SK-N-SH (cell line): ENCODE results near the gene FBXO10.

ENCODE experiments used
- CHD2 ChIP-seq: fragments of 150-350 bp; IDR thresholded peaks from 2 replicates; pipeline ENCODE4 v1.6.1; 2018; ENCODE audit warnings: low read length; ENCODE audit not compliant: partially characterized antibody
- FOXJ3 ChIP-seq: sonication (generic); formaldehyde crosslinking; IDR thresholded peaks from 2 replicates; pipeline ENCODE4 v1.5.1; 2020; ENCODE audit warnings: mild to moderate bottlenecking, missing genetic modification reagents
- FOXM1 ChIP-seq: IDR thresholded peaks from 2 replicates; pipeline ENCODE4 v1.4.0; 2012; ENCODE audit warnings: low read depth, mild to moderate bottlenecking
- GATA2 ChIP-seq: sonication (generic); formaldehyde crosslinking; IDR thresholded peaks from 2 replicates; pipeline ENCODE4 v1.5.0; 2020; ENCODE audit warnings: mild to moderate bottlenecking, missing genetic modification reagents
- POLR2AphosphoS5 ChIP-seq: IDR thresholded peaks from 2 replicates; pipeline ENCODE4 v1.6.1; 2012; ENCODE audit warnings: low read depth, low read length
- RXRA ChIP-seq: IDR thresholded peaks from 2 replicates; pipeline ENCODE4 v1.4.0; 2012; ENCODE audit warnings: low read depth, mild to moderate bottlenecking, borderline replicate concordance
- SIN3A ChIP-seq: IDR thresholded peaks from 2 replicates; pipeline ENCODE4 v1.6.1; 2012; ENCODE audit warnings: low read depth, mild to moderate bottlenecking, low read length, moderate library complexity, borderline replicate concordance
- TAF1 ChIP-seq: IDR thresholded peaks from 2 replicates; pipeline ENCODE4 v1.6.1; 2012; ENCODE audit warnings: low read depth, mild to moderate bottlenecking, low read length, moderate library complexity, borderline replicate concordance
- TF ChIP-seq, protein P1 (sequence below): IDR thresholded peaks from 2 replicates; pipeline ENCODE4 v1.6.1; 2012; ENCODE audit warnings: mild to moderate bottlenecking, low read depth, low read length, moderate library complexity
- TF ChIP-seq, protein P2 (sequence below): fragments of 200-600 bp; sonication (generic); IDR thresholded peaks from 2 replicates; pipeline ENCODE4 v1.6.1; 2017; ENCODE audit warnings: antibody characterized with exemption, mild to moderate bottlenecking, moderate library complexity
- TF ChIP-seq, protein P3 (sequence below): IDR thresholded peaks from 2 replicates; pipeline ENCODE4 v1.4.0; 2012; ENCODE audit warnings: low read depth, borderline replicate concordance

DNA sequence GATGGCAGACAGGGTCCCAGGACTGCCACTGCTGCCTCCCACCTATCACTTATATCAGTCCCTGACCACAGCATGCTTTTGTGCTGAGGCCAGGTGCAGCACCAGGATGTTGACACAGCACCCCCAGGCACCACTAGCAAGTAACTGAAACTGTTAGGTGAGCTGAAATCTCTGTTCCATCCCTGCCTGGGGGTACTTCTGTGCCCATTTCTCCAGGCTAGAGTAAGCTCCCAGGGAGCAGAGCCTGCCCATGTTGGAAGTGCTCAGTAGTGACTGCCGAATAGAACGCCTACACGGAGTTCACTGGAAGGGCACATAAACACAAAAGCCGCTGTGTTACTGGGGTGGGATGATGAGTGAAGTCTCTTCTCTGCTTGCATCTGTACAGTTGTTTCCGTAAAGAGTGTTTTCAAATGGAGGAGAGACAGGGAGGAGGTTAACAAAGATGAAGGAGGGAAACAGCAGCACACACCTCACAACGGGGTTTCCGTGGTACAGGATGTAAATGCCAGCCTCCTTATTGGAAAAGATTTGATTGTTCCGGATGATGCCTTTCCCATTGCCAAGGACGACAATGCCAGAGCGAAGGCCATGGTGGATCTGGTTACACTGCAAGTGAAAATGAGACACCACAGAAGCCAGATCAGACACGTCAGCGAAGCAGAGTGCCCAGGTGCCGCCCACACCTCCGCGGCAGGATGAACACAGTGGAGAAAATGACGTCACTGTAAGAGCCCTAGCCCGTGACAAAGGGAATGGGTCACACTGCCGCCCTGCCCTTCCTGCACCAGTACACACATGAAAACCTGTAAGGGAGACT lies 47.3 kb downstream of the FBXO10 start:
- TF ChIP-seq POLR2AphosphoS5 (no peak), TAF1 (no peak), CHD2 (no peak), FOXJ3 (CRISPR knock-in tag) (no peak), SIN3A (no peak), FOXM1 (no peak), RXRA (no peak), GATA2 (CRISPR knock-in tag) (no peak)
- TF ChIP-seq, protein P1, sequence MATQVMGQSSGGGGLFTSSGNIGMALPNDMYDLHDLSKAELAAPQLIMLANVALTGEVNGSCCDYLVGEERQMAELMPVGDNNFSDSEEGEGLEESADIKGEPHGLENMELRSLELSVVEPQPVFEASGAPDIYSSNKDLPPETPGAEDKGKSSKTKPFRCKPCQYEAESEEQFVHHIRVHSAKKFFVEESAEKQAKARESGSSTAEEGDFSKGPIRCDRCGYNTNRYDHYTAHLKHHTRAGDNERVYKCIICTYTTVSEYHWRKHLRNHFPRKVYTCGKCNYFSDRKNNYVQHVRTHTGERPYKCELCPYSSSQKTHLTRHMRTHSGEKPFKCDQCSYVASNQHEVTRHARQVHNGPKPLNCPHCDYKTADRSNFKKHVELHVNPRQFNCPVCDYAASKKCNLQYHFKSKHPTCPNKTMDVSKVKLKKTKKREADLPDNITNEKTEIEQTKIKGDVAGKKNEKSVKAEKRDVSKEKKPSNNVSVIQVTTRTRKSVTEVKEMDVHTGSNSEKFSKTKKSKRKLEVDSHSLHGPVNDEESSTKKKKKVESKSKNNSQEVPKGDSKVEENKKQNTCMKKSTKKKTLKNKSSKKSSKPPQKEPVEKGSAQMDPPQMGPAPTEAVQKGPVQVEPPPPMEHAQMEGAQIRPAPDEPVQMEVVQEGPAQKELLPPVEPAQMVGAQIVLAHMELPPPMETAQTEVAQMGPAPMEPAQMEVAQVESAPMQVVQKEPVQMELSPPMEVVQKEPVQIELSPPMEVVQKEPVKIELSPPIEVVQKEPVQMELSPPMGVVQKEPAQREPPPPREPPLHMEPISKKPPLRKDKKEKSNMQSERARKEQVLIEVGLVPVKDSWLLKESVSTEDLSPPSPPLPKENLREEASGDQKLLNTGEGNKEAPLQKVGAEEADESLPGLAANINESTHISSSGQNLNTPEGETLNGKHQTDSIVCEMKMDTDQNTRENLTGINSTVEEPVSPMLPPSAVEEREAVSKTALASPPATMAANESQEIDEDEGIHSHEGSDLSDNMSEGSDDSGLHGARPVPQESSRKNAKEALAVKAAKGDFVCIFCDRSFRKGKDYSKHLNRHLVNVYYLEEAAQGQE, result no peak
- TF ChIP-seq, protein P2, sequence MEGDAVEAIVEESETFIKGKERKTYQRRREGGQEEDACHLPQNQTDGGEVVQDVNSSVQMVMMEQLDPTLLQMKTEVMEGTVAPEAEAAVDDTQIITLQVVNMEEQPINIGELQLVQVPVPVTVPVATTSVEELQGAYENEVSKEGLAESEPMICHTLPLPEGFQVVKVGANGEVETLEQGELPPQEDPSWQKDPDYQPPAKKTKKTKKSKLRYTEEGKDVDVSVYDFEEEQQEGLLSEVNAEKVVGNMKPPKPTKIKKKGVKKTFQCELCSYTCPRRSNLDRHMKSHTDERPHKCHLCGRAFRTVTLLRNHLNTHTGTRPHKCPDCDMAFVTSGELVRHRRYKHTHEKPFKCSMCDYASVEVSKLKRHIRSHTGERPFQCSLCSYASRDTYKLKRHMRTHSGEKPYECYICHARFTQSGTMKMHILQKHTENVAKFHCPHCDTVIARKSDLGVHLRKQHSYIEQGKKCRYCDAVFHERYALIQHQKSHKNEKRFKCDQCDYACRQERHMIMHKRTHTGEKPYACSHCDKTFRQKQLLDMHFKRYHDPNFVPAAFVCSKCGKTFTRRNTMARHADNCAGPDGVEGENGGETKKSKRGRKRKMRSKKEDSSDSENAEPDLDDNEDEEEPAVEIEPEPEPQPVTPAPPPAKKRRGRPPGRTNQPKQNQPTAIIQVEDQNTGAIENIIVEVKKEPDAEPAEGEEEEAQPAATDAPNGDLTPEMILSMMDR, result no peak
- TF ChIP-seq, protein P3, sequence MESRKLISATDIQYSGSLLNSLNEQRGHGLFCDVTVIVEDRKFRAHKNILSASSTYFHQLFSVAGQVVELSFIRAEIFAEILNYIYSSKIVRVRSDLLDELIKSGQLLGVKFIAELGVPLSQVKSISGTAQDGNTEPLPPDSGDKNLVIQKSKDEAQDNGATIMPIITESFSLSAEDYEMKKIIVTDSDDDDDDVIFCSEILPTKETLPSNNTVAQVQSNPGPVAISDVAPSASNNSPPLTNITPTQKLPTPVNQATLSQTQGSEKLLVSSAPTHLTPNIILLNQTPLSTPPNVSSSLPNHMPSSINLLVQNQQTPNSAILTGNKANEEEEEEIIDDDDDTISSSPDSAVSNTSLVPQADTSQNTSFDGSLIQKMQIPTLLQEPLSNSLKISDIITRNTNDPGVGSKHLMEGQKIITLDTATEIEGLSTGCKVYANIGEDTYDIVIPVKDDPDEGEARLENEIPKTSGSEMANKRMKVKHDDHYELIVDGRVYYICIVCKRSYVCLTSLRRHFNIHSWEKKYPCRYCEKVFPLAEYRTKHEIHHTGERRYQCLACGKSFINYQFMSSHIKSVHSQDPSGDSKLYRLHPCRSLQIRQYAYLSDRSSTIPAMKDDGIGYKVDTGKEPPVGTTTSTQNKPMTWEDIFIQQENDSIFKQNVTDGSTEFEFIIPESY, result no peak
